ENCODE data around the gene ELF5.

Gene ELF5

GRCh38 chr11:34513682-34514449, at the start of gene ELF5:
TSS of gene ELF5 (minus strand) at chr11:34513794. CDS start at chr11:34505749, 8,045 bp downstream.
- no peak for DNase-seq (ENCODE audit: low spot score)

- DNase-seq (ENCODE audit: low spot score): no peak
Measured at GRCh38 chr11:34562976-34563375, 49.4 kb upstream of the ELF5 start.

GRCh38 chr11:34560511-34560910, 46.9 kb upstream of the ELF5 start:
- no peak for DNase-seq (ENCODE audit: low spot score)

- no peak for DNase-seq (ENCODE audit: low spot score)
Measured at GRCh38 chr11:34558673-34559072, 45.1 kb upstream of the ELF5 start.

GRCh38 chr11:34558211-34558610, 44.6 kb upstream of the ELF5 start:
- DNase-seq (ENCODE audit: low spot score): no peak

- no peak for DNase-seq (ENCODE audit: low spot score)
Measured at GRCh38 chr11:34552270-34552669, 38.7 kb upstream of the ELF5 start.

GRCh38 chr11:34549271-34549670, 35.7 kb upstream of the ELF5 start:
- DNase-seq (ENCODE audit: low spot score): no peak

- DNase-seq (ENCODE audit: low spot score): no peak
Measured at GRCh38 chr11:34548278-34548677, 34.7 kb upstream of the ELF5 start.

- DNase-seq (ENCODE audit: low spot score): no peak
Measured at GRCh38 chr11:34546511-34547209, 33.1 kb upstream of the ELF5 start.

GRCh38 chr11:34542089-34542488, 28.5 kb upstream of the ELF5 start:
- DNase-seq (ENCODE audit: low spot score): no peak

- DNase-seq (ENCODE audit: low spot score): no peak
Measured at GRCh38 chr11:34540870-34541269, 27.3 kb upstream of the ELF5 start.

GRCh38 chr11:34537636-34538035, 24.0 kb upstream of the ELF5 start:
- DNase-seq (ENCODE audit: low spot score): no peak

GRCh38 chr11:34536056-34536455, 22.5 kb upstream of the ELF5 start:
- DNase-seq (ENCODE audit: low spot score): no peak

- DNase-seq (ENCODE audit: low spot score): no peak
Measured at GRCh38 chr11:34534826-34535225, 21.2 kb upstream of the ELF5 start.

- DNase-seq (ENCODE audit: low spot score): no peak
Measured at GRCh38 chr11:34531663-34532062, 18.1 kb upstream of the ELF5 start.

GRCh38 chr11:34530545-34531234, 17.1 kb upstream of the ELF5 start:
- DNase-seq (ENCODE audit: low spot score): no peak

- DNase-seq (ENCODE audit: low spot score): no peak
Measured at GRCh38 chr11:34529643-34530042, 16.0 kb upstream of the ELF5 start.

GRCh38 chr11:34528072-34528471, 14.5 kb upstream of the ELF5 start:
- no peak for DNase-seq (ENCODE audit: low spot score)

- no peak for DNase-seq (ENCODE audit: low spot score)
Measured at GRCh38 chr11:34525888-34526657, 12.5 kb upstream of the ELF5 start.

GRCh38 chr11:34525098-34525497, 11.5 kb upstream of the ELF5 start:
- DNase-seq (ENCODE audit: low spot score): no peak

- no peak for DNase-seq (ENCODE audit: low spot score)
Measured at GRCh38 chr11:34524696-34525095, 11.1 kb upstream of the ELF5 start.

GRCh38 chr11:34523053-34523452, 9.5 kb upstream of the ELF5 start:
- DNase-seq (ENCODE audit: low spot score): no peak
